ENCODE results near the gene IFNGR1. TPM values are rescaled to one million over a fixed set of nuclear protein-coding genes. Genes with fewer than 3 reads are reported as not detected.
A peak's percentile ranks its signal among the peaks of the same experiment; 100 is the strongest.

IFNGR1 gene
- total and polyA plus RNA-seq, 10 of the 15 experiments (the other 5 are each of a cell fraction or from before 2014, with no cell fraction given), result 89.0 to 296 (median 138) TPM

DNA sequence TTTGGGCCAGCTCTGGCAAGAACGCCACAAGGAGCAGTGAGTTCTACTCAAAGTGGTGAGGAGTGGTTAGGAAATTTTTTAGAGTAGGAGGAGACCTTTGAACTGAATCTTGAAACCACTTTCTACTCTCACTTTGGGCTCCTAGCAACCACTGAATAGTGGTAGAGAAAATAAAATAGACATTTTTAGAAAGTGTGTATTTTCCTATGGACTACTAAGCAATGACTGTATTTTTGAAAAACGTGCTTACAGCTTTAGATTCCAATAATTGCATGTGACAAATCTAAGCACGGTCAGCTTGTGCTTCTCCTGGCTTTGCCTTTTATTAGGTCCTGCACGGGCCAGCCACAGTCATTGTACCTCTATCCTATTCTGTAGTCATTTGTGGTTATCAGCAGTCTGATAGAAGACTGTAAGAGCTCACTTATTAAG, 8.7 kb upstream of the IFNGR1 start (continued):
- TF ChIP-seq TCF3 (IDR thresholded peaks at IDR 0.05; ENCODE audit: borderline replicate concordance, insufficient read depth, low read depth, low read length) (no peak), NFYB (IDR thresholded peaks at IDR 0.05; ENCODE audit: insufficient read depth, low read depth, low read length) (no peak), RUNX3 (IDR thresholded peaks at IDR 0.05; ENCODE audit: low read length) (peak; percentile 90), BMI1 (IDR thresholded peaks at IDR 0.05; ENCODE audit: borderline replicate concordance) (peak; percentile 66)

DNA sequence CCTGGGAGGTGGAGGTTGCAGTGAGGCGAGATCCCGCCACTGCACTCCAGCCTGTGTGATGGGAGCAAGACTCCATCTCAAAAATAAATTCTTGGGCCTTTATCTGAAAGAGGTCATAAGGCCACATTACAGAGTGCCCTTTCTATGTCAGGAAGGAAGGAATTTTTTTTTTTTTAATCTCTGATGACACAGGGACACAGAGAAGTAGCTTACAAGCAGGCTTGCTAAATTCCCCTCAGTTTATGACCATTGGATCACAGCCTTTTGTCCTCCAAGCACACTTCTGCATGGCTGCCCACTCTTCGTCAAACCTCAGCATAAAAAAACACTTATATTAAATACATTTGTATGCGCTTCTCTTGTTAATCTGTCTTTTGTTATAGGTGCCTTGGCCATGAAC, 7.5 kb upstream of the IFNGR1 start:
- no peak for FAIRE-seq
- ChIA-PET CTCF (interaction anchor here (2.6 kb wide), 1 partner anchor 21 kb away, joined by 8 read pairs; no protein-coding TSS in a partner anchor), RAD21 (ENCODE audit: unreplicated experiment) (interaction anchor here (1.1 to 3.9 kb wide), 5 partner anchors 9 to 48 kb away, joined by 3 to 21 read pairs (median 6); no protein-coding TSS in a partner anchor), POLR2A (interaction anchor here (0.8 to 1.6 kb wide), 6 partner anchors 15 to 104 kb away, joined by 3 to 4 read pairs (median 3); no protein-coding TSS in a partner anchor), SMC1A (ENCODE audit: uncharacterized antibody, unreplicated experiment) (interaction anchor here (0.8 to 3.0 kb wide), 6 partner anchors 9 to 132 kb away, joined by 3 to 9 read pairs (median 6); no protein-coding TSS in a partner anchor)
- Histone ChIP-seq H4K20me1 (ENCODE audit: control insufficient read depth, insufficient read depth) (no peaks in the 10 kb centered on the region), H3K4me3 (no peak overlapping the region), H3K9ac (ENCODE audit: control insufficient read depth, insufficient read depth, low read length) (no peak overlapping the region), H3K4me1 (ENCODE audit: control insufficient read depth, insufficient read depth, low read length) (peaks cover 86% of the 10 kb centered on the region), H2AFZ (ENCODE audit: control insufficient read depth, low read depth, low read length) (no peak overlapping the region), H3K9me3 (replicated peaks; ENCODE audit: control insufficient read depth, insufficient read depth, low read length) (peaks cover 2% of the 10 kb centered on the region; the same call in 2 of the 3 replicates), H3K4me2 (ENCODE audit: control insufficient read depth, insufficient read depth) (no peak overlapping the region), H3K36me3 (ENCODE audit: control insufficient read depth in 2 of 2, insufficient read depth in 2 of 2, low read length in 1 of 2) (no peaks in the 10 kb centered on the region), H3K27me3 (replicated peaks in 1 of 2; ENCODE audit: control insufficient read depth in 2 of 2, insufficient read depth in 2 of 2, low read length in 1 of 2) (no peaks in the 10 kb centered on the region), H3K79me2 (ENCODE audit: control insufficient read depth, insufficient read depth, low read length) (no peaks in the 10 kb centered on the region; the same call in none of the 2 replicates), H3K27ac (ENCODE audit: control insufficient read depth, insufficient read depth) (peak overlapping the region; percentile 20; the same call in 1 of the 2 replicates)
- BruUV-seq (replicated peaks), result no TSS peak
- intact Hi-C loops (cut with micrococcal nuclease; ENCODE audit: unreplicated experiment) (no loop called here), in situ Hi-C loops (cut with MboI) (no loop called here)
- TF ChIP-seq, protein P1, sequence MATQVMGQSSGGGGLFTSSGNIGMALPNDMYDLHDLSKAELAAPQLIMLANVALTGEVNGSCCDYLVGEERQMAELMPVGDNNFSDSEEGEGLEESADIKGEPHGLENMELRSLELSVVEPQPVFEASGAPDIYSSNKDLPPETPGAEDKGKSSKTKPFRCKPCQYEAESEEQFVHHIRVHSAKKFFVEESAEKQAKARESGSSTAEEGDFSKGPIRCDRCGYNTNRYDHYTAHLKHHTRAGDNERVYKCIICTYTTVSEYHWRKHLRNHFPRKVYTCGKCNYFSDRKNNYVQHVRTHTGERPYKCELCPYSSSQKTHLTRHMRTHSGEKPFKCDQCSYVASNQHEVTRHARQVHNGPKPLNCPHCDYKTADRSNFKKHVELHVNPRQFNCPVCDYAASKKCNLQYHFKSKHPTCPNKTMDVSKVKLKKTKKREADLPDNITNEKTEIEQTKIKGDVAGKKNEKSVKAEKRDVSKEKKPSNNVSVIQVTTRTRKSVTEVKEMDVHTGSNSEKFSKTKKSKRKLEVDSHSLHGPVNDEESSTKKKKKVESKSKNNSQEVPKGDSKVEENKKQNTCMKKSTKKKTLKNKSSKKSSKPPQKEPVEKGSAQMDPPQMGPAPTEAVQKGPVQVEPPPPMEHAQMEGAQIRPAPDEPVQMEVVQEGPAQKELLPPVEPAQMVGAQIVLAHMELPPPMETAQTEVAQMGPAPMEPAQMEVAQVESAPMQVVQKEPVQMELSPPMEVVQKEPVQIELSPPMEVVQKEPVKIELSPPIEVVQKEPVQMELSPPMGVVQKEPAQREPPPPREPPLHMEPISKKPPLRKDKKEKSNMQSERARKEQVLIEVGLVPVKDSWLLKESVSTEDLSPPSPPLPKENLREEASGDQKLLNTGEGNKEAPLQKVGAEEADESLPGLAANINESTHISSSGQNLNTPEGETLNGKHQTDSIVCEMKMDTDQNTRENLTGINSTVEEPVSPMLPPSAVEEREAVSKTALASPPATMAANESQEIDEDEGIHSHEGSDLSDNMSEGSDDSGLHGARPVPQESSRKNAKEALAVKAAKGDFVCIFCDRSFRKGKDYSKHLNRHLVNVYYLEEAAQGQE (IDR thresholded peaks at IDR 0.05; ENCODE audit: low read depth, low read length), result no peak
- TF ChIP-seq PAX5 (IDR thresholded peaks at IDR 0.05; ENCODE audit: borderline replicate concordance, low read depth, low read length), result no peak
- no peak for TF ChIP-seq NFYB (IDR thresholded peaks at IDR 0.05; ENCODE audit: insufficient read depth, low read depth, low read length)
- TF ChIP-seq KAT2A (conservative IDR thresholded peaks at IDR 0.05; ENCODE audit: control insufficient read depth, low read depth, low read length), result no peak
- TF ChIP-seq HDAC6 (IDR thresholded peaks at IDR 0.05; ENCODE audit: unreplicated experiment), result no peak
- DNase-seq (ENCODE audit: low read depth, low spot score), result no peak
- 93% methylated on average over 4 of the region's 4 CpGs for WGBS (ENCODE audit: insufficient coverage, insufficient replicate concordance, low lambda C conversion rate, missing lambda C conversion rate)
- no peak for ATAC-seq

Data from GM12878 (cell line).